ENCODE measurements around the gene LIMA1.
"Not testable (repeated sequence)": the region's sequence is repeated elsewhere in the genome, so short reads cannot be mapped to it uniquely, and the experiment has no call there.

Gene LIMA1

GRCh38 chr12:50283229-50283923 is at the start of gene LIMA1:
TSS of gene LIMA1 (minus strand) at chr12:50283520. CDS start at chr12:50248751, 34,769 bp downstream.
- DNase-seq, result peak; percentile 91

GRCh38 chr12:50331745-50332144 is 48.4 kb upstream of the LIMA1 start:
- no peak for DNase-seq

GRCh38 chr12:50328664-50329063 is 45.3 kb upstream of the LIMA1 start:
- not testable (repeated sequence) for DNase-seq

DNA sequence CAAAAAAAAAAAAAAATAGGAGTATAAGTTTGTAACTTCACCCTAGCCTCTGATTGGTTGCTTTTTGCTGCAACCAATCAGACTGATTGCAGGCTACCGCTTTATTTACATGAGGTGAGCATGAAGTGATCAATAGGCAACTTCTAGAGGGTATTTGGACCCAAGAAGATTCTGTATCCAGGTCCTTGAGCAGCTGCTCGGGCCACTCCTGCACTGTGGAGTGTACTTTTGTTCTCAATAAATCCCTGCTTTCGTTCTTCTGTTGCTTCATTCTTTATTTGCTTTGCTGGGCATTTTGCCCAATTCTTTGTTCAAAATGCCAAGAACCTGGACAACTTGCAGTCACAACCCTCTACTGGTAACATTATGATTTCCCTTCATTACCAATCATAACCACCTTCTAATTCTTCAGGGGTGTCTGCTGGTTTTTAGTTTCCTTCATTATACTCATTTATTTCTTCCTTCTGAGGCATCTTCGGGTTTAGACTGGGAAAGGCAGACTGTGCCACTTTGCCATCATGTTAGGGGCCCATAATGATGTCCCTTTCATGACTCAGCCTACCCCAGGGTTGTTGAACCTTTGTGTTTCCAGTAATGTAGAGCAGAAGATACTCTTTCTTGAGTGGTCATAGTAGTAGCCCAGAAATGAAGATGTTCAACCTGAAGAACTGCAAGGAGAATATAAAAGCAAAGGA is 43.4 kb upstream of the LIMA1 start:
- no peak for DNase-seq

DNA sequence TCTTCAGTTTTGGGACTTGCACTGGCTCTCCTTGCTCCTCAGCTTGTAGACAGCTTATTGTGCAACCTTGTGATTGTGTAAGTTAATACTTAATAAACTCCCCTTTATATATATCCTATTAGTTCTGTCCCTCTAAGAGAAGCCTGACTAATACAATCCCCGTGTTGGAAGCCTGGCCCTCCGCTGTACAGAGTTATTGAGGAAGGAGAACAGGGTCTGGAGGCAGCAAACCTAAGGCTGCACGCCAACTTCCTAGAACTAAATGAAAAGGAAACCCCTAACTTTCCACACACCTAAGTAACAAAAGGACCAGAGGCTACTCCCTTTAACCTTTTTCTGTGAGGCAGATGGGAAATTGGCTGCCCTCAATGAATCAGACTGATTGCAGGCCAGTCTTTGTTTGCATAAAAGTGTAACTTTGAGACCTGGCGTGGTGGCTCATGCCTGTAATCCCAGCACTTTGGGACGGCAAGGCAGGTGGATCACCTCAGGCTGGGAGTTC is 42.6 kb upstream of the LIMA1 start:
- DNase-seq, result no peak

DNA sequence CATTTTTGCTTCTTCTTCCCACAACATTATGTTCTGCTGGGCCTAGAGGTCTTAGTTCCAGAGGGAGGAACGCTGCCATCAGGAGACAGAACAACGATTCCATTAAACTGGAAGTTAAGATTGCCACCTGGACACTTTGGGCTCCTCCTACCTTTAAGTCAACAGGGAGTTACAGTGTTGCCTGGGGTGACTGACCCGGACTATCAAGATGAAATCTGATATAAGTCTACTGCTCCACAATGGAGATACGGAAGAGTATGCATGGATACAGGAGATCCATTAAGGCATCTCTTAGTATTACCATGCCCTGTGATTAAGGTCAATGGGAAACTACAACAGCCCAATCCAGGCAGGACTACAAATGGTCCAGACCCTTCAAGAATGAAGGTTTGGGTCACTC is 41.5 kb upstream of the LIMA1 start:
- DNase-seq, result not testable (repeated sequence)

- not testable (repeated sequence) for DNase-seq
Measured at GRCh38 chr12:50324077-50324476, 40.8 kb upstream of the LIMA1 start.

DNA sequence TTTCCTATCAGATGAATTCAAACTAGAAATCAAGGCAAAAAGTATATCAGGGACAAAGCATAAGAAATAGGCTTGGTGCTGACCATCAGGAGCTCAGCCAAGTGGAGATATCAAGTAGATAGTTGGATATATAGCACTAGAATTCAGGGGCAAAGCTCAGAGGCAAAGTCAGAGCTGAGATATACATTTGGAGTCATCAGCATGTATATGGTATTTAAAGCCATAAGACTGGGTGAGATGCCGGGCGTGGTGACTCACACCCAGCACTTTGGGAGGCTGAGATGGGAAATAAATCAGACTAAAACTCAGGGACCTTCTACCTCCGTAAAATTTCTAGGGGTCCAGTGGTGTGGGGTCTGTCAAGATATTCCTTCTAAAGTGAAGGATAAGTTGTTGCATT is 38.9 kb upstream of the LIMA1 start:
- no peak for DNase-seq

- no peak for DNase-seq
Measured at GRCh38 chr12:50317203-50317602, 33.9 kb upstream of the LIMA1 start.

- DNase-seq, result no peak
Measured at GRCh38 chr12:50315803-50316202, 32.5 kb upstream of the LIMA1 start.

- no peak for DNase-seq
Measured at GRCh38 chr12:50314636-50315312, 31.5 kb upstream of the LIMA1 start.

GRCh38 chr12:50313971-50314370 is 30.7 kb upstream of the LIMA1 start:
- DNase-seq, result not testable (repeated sequence)

GRCh38 chr12:50313256-50313931 is 30.1 kb upstream of the LIMA1 start:
- no peak for DNase-seq

GRCh38 chr12:50311858-50312609 is 28.7 kb upstream of the LIMA1 start:
- DNase-seq, result not testable (repeated sequence)

- no peak for DNase-seq
Measured at GRCh38 chr12:50309950-50310349, 26.6 kb upstream of the LIMA1 start.

GRCh38 chr12:50302686-50303085 is 19.4 kb upstream of the LIMA1 start:
- DNase-seq, result no peak

- no peak for DNase-seq
Measured at GRCh38 chr12:50297996-50298395, 14.7 kb upstream of the LIMA1 start.

GRCh38 chr12:50297027-50297426 is 13.7 kb upstream of the LIMA1 start:
- no peak for DNase-seq

DNA sequence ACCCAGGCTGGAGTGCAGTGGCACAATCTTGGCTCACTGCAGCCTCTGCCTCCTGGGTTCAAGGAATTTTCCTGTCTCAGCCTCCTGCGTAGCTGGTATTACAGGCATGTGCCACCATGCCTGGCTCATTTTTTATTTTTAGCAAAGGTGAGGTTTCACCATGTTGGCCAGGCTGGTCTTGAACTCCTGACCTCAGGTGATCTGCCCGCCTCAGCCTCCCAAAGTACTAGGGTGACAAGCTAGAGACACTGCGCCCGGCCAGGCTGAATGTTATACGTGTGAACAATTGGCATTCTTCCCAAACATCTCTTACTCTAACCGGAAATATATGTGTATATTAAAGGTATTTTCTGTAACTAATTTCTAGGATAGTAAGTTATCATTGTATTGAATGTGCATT is 13.2 kb upstream of the LIMA1 start:
- no peak for DNase-seq

GRCh38 chr12:50291377-50291776 is 8.1 kb upstream of the LIMA1 start:
- DNase-seq, result no peak

- not testable (repeated sequence) for DNase-seq
Measured at GRCh38 chr12:50290692-50291091, 7.4 kb upstream of the LIMA1 start.

GRCh38 chr12:50287271-50287670 is 4.0 kb upstream of the LIMA1 start:
- no peak for DNase-seq
